HG03045 (cell line): ENCODE measurements around the gene KRTAP4-12.
"Not testable (repeated sequence)": the region's sequence is repeated elsewhere in the genome, so short reads cannot be mapped to it uniquely, and the experiment has no call there.

Experiments
- ATAC-seq: cut with Tn5 transposase; IDR thresholded peaks from one replicate; pipeline ENCODE4 v1.9.1; 2021; ENCODE audit warnings: mild to moderate bottlenecking, moderate library complexity; ENCODE audit not compliant: unreplicated experiment

Gene KRTAP4-12

DNA sequence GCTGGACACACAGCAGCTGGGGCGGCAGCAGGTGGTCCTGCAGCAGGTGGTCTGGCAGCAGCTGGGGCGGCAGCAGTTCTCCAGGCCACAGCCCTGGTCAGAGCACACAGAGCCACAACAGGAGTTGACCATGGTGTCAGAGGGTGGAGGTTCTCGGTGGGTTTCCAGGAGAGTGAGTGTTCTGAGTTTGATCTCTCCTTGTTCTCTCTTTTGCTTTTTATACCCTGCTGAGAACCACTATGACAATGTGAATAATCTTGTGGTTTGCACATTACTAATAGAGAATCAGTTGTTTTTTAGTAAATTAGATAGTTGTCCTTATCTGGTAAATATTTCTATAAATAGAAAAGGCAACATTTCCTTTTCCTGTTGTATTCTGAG is at the start of gene KRTAP4-12:
Gene KRTAP4-12 (minus strand): TSS at position 192 of the 381 bp plus-strand sequence. CDS start 60 bp downstream, at position 132.
- not testable (repeated sequence) for ATAC-seq

DNA sequence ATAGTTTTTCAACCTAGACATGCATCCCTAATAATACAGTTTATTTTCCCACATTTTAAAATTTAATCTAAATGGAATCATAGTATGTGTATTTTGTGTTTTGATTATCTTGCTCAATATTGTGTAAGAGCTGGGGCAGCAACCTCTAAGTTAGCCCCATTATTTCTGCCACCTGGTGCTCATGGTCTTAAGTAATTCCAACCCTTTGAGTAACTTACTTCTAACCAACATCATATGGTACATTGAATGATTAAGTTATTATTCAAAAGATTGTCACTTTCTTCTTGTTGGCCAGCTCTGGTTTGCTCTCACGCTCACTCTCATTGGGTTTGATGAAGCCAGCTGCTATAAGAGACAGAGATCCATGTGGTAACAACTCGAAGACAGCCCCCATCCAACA is 47.9 kb upstream of the KRTAP4-12 start:
- ATAC-seq, result no peak

DNA sequence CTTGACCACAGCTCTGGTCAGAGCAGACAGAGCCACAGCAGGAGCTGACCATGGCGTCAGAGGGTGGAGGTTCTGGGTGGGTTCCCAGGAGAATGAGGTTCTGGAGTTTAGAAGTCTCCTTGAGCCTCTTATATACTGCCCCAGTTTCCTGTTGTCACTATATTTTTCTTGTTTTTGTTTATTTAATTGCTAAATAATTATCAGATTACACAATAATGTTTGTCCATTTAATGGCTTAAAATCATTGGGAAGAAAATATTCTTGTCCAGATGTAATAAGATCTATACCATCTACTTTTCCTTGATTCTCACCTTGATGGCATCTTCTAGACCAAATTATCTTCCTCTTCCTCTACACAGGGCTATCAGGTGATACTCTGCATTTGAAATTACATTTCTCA is 44.1 kb upstream of the KRTAP4-12 start, which contains the start of gene KRTAP4-3:
Gene KRTAP4-3 (minus strand): TSS at position 101 of the 400 bp plus-strand sequence. CDS start 49 bp downstream, at position 52.
- ATAC-seq, result no peak

DNA sequence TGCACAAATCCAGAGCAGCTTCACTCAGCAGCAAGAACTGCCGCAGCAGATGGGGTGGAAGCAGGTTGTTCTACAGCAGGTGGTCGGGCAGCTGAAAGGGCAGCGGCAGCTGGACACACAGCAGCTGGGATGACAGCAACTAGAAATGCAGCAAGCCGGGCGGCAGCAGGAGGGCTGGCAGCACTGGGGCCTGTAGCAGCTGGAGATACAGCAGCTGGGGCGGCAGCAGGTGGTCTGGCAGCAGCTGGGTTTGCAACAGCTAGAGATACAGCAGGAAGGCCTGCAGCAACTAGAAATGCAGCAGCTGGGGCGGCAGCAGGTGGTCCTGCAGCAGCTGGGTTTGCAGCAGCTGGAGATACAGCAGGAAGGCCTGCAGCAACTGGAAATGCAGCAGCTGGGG is 43.6 kb upstream of the KRTAP4-12 start:
- ATAC-seq, result no peak

DNA sequence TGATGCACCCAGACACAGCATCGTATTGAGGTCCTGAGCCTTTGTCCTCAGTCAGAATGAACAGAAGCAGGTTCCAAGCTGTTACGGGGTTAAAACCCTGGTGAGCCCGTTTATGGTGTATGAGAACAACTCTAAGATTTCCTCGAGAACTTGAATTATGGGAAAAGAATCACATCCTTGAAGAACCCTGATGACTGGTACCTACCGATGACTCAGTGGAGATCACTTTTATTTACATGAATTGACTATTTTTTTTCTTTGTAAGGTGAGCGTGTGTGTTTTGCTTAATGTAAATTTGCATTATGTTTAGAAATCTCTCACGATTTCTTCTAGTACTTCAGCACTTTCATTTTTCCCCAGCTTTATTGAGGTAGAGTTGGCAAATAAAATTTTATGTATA is 39.8 kb upstream of the KRTAP4-12 start:
- ATAC-seq, result no peak

DNA sequence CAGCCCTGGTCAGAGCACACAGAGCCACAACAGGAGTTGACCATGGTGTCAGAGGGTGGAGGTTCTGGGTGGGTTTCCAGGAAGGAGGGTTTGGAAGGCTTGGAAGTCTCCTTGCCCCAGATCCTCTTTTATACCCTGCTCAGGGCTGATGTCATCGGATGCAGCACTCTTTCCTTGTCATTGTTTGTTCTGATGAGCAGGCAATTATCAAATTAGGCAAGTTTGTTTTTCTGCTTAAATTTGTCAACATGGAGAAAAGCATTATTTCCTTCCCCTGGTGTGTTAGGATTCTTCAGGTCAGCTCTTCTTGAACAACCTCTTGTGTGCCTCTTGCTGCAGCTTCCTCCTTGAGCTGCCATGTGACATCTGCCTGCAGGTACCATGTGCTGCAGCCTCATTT is 36.7 kb upstream of the KRTAP4-12 start, which contains the start of gene KRTAP4-4:
Gene KRTAP4-4 (minus strand): TSS at position 101 of the 400 bp plus-strand sequence. CDS start 57 bp downstream, at position 44.
- no peak for ATAC-seq

DNA sequence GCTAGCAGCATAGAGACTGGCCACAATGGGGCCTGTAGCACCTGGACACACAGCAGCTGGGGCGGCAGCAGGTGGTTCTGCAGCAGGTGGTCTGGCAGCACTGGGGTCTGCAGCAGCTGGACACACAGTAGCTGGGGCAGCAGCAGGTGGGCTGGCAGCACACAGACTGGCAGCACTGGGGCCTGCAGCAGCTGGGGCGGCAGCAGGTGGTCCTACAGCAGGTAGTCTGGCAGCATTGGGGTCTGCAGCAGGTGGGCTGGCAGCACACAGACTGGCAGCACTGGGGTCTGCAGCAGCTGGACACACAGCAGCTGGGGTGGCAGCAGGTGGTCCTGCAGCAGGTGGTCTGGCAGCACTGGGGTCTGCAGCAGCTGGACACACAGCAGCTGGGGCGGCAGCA is 36.2 kb upstream of the KRTAP4-12 start:
- ATAC-seq, result not testable (repeated sequence)

DNA sequence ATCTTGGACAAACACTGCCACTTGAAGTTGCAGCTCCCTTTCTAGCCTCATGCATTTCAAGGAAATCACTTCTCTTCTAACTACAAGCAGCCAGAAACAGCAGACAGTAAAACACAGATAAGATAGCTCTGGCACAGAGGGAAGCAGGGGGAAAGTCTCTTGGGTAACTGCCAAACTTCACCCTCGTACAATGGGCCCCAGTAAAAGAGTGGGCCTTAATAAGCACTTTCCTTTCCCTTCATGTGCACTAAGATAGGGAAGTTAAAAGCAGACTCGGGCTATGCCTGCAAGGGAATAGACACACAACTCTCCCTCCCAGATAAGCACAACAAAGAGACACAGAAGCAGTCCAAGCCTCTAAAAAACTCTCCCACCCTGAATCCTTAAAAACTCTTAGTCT is 29.9 kb upstream of the KRTAP4-12 start:
- ATAC-seq, result no peak

DNA sequence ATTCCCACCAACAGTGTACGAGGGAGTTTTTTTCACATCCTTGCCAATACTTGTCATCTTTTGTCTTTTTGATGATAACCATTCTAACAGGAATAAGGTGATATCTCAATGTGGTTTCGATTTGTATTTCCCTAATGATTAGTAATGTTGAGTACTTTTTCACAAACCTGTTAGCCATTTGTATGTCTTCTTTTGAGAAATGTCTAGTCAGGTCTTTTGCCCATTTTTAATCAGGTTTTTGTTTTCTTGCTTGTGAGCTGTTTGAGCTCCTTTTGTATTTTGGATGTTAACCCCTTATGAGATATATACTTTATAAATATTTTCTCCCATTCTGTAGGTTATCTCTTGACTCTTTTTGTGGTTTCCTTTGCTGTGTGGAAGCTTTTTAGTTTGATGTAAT is 27.5 kb upstream of the KRTAP4-12 start:
- ATAC-seq, result no peak

DNA sequence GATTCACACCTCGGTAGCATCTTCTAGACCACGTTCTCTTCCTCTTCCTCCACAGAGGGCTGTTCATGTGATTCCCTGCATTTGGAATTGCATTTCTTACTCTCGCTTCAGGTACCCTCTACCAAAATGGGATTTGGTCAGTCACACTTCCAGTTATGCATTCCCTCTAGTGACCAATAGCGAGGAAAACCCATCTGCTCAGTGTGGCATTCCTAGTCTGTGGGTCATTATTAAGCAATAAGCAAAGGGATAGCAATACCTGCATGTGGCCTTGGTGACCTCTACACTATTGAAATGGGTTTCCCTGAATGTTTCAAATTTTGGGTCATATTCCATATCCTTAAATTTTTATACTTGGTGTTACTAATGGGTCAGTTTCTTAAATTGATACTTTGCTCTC is 26.0 kb upstream of the KRTAP4-12 start:
- no peak for ATAC-seq

DNA sequence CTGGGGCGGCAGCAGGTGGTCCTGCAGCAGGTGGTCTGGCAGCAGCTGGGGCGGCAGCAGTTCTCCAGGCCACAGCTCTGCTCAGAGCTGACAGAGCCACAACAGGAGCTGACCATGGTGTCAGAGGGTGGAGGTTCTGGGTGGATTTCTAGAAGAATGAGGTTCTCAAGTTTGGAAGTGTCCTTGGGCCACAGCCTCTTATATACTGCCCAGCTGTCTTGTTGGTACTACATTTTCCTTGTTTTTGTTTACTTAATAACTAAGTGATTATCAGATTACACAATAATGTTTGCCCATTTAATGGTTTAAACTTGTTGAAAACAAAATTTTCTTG is 25.6 kb upstream of the KRTAP4-12 start, which contains the start of gene KRTAP4-5:
Gene KRTAP4-5 (minus strand): TSS at position 174 of the 334 bp plus-strand sequence. CDS start 58 bp downstream, at position 116.
- ATAC-seq, result no peak

DNA sequence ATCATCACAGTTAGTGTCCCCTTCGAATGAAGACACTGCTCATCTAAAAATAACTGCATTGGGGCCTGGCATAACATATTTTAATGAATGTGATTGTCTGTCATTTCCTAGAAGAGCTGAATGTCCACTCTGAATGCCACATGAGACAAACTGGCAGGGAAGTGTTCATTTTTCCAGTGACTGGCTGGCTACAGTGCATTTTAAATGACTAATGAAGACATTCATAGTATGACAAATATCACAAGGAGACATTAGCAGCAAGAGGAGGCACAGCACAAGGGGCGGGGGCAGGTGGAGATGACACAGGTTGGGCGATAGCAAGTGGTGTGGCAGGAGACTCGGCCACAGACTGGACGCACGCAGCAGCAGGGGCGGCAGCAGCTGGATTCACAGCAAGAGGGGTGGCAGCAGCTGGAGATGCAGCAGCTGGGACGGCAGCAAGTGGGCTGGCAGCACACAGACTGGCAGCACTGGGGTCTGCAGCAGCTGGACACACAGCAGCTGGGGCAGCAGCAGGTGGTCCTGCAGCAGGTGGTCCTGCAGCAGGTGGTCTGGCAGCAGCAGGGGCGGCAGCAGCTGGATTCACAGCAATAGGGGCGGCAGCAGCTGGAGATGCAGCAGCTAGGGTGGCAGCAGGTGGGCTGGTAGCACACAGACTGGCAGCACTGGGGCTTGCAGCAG is 25.1 kb upstream of the KRTAP4-12 start:
- not testable (repeated sequence) for ATAC-seq

DNA sequence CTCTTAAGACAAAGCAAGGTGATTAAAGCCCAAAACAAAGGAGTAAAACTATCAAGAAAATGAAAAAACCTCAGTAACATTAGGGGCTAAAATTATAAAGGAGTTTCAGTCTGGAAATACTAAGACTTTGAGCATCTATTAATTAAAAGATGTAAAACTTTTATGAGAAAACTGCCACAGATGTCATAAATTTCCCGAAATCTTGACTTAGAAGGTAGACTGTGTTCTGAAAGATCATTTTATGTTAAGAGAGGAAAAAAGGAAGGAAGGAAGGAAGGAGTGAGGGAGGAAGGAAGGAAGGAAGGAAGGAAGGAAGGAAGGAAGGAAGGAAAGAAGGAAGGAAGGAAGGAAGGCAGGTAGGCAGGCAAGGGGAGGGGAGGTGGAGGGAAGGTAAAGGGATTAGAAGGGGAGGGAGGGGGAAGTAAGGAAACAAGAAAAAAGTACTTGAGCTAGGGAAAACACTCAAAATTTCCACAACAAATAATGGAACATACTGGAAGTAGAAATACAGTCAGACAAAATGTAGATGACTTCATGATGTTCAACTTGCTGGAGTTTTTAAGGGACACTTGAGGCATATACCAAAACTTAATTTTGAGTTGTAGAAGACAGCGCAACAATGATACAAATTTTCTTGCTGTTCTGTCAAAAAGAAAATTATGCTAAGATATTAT is 23.7 kb upstream of the KRTAP4-12 start:
- no peak for ATAC-seq

DNA sequence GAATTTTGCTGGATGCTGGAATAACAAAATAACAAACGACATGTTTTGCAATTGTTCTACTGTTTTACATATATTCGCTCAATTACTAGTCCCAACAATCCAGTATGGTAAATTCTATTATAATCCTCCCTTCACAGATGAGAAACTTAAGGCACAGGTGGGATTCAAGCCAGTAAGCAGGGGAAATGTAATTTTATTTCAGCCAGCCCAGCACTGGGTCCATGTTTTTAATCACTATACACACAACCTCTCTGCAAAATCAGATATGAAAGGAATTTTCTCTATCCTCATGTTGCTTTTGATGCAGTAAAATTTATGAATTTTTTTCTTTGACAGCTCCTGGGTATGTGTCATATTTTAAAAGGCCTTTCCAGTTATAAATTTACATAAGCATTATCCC is 21.3 kb upstream of the KRTAP4-12 start:
- no peak for ATAC-seq

DNA sequence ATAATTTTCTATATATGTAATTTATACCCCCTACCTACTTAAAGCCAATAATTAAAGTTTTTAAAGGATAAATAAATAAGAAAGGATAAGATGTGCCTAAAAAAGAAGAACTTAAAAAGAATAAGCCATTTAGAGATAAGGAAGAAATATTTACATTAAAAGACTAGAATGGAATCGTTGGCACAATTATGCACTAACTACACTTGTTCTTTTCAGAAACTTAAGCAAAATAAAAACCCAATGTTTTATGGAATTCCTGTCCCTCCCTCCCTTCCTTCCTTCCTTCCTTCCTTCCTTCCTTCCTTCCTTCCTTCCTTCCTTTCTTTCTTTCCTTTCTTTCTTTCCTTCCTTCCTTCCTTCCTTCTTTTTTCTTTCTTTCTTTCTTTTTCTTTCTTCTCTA is 20.9 kb upstream of the KRTAP4-12 start:
- ATAC-seq, result no peak

DNA sequence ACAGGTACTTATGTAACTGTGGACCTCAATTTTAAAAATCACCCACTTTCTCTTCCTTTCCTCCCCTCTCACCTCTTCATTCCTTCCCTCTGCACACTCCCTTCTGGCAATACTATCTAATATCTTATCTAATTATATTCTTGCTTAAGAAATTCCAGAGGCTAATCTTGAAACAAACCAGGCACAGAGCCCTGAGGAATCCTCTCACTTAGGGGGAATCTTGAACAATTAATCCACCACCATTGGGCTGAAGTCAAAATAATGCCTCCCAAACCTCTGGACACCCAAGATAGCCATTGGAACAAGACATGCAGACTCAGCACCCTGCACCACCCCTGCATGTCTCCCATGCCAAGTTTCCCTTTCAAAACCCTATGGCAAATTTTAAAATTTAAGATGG is 17.4 kb upstream of the KRTAP4-12 start:
- no peak for ATAC-seq

DNA sequence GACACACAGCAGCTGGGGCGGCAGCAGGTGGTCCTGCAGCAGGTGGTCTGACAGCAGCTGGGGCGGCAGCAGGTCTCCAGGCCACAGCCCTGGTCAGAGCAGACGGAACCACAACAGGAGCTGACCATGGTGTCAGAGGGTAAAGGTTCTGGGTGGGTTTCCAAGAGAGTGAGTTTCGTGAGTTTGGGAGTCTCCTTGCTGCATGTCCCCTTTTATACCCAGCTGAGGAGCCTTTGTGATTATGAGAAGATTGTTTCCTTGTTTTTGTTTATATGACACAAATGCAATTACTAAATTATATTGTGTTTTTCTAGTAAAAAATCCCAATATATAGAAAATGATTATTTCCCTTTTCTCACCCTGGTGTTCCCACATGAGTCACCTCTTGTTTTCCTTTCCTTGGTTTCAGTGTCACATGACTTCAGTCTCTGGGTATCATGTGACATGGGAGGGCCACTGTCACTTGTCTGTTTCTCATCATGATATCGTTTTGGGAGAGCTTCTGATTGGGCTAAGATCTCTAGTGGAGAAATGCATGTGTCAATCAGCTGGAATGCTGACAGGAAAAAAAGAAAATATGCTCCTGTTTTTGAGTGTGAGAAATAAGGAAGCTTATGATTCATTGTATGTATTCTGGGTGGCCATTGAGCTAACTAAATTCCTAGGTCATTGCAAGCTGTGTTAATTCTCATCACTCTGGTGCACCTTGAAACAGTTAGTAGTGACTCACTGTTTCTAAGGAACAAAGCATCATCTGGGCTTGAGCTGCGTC is 16.6 kb upstream of the KRTAP4-12 start, which contains the start of gene KRTAP4-6:
Gene KRTAP4-6 (minus strand): TSS at position 185 of the 772 bp plus-strand sequence. CDS start 57 bp downstream, at position 128.
- no peak for ATAC-seq

DNA sequence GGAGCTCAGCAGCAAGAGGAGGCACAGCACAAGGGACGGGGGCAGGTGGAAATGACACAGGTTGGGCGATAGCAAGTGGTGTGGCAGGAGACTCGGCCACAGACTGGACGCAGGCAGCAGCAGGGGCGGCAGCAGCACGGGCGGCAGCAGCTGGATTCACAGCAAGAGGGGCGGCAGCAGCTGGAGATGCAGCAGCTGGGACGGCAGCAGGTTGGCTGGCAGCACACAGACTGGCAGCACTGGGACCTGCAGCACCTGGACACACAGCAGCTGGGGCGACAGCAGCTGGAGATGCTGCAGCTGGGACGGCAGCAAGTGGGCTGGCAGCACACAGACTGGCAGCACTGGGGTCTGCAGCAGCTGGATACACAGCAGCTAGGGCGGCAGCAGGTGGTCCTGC is 15.9 kb upstream of the KRTAP4-12 start:
- not testable (repeated sequence) for ATAC-seq

DNA sequence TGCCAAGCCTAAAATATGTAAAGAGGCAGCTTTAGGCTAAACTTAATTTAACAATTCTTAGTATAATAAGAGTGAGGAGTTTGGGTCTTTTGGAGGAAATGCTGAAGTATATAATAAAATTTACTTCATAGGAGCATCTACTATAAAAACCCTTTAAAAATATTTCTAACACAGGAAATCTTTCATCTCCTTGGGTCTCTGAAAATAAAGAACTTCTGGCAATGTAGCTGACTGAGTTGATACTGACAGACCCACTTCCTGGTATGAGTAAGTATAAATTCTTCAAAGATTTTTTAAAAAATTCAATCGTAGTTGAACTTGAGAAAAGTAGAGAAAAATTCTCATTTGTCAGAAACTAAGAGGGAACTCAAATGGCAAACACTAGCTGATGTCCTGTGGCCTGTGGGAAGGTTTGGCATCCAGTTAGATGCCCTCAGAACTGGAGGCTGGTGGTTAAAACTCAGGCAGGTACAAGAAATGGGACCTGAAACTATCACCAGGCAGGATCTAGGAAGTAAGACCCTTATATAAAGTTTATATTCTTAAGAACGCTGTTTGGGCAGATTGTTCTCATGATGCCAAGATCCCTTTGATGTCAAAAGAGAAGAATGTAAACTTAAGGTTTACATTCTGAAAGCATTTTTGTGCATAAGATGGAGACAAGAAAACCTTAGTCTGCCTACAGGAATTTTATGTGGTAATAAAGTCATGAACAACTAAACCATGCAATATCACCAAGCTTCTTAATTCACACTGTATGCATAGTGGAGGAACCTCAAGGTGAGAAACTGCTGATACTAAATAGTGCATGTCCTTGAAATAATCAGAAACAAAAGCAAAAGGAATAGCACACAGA is 10.1 kb upstream of the KRTAP4-12 start:
- no peak for ATAC-seq

DNA sequence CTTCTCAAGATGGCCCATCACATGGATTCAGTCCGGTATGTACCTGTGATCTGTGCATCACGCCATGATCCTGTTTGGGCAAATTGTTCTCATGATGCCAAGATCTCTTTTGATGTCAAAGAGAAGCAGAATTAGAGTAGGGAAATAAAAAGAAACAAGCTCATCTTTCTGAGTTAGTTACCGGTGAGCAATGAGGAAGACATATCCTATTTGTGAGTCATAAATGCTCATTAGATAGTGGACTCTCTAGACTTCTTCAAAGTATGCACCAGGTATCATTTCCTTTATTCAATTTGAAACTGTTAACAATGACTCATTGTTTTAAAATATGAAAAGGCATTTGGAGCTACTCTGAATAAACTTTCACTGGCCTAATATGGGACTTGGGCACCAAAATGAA is 8.0 kb upstream of the KRTAP4-12 start:
- no peak for ATAC-seq
